BLaER1 (cell line): ENCODE measurements around the gene FBXO3.
"Not testable (repeated sequence)": the region's sequence is repeated elsewhere in the genome, so short reads cannot be mapped to it uniquely, and the experiment has no call there.

Experiments
- H3K27ac ChIP-seq: shearing (Covaris generic); formaldehyde crosslinking; 2 replicates; pipeline ENCODE4 v1.8.1; 2022
- H3K27me3 ChIP-seq: shearing (Covaris generic); formaldehyde crosslinking; 2 replicates; pipeline ENCODE4 v1.8.1; 2022
- H3K36me3 ChIP-seq: shearing (Covaris generic); formaldehyde crosslinking; 2 replicates; pipeline ENCODE4 v1.8.1; 2022
- H3K4me1 ChIP-seq: shearing (Covaris generic); formaldehyde crosslinking; 2 replicates; pipeline ENCODE4 v1.8.1; 2022
- H3K4me2 ChIP-seq: shearing (Covaris generic); formaldehyde crosslinking; 2 replicates; pipeline ENCODE4 v1.8.1; 2022
- H3K4me3 ChIP-seq: shearing (Covaris generic); formaldehyde crosslinking; 2 replicates; pipeline ENCODE4 v1.8.1; 2022
- H3K9ac ChIP-seq: shearing (Covaris generic); formaldehyde crosslinking; 2 replicates; pipeline ENCODE4 v1.8.1; 2022
- H3K9me3 ChIP-seq: shearing (Covaris generic); formaldehyde crosslinking; 2 replicates; pipeline ENCODE4 v1.8.1; 2022
- H4K20me1 ChIP-seq: shearing (Covaris generic); formaldehyde crosslinking; 2 replicates; pipeline ENCODE4 v1.8.1; 2022
- Cebpa-rat ChIP-seq: shearing (Covaris generic); IDR thresholded peaks from 2 replicates; pipeline ENCODE4 v1.8.1; 2022

Gene FBXO3

GRCh38 chr11:33773987-33774735, at the start of gene FBXO3:
TSS of gene FBXO3 (minus strand) at chr11:33774520. CDS start at chr11:33774497, 23 bp downstream.
- H3K9ac ChIP-seq, result peak within 1 kb of the TSS; percentile 83
- H4K20me1 ChIP-seq, result peaks cover 46% of the 10 kb centered on the region
- peaks cover 14% of the 10 kb centered on the region for H3K36me3 ChIP-seq
- peaks cover 15% of the 10 kb centered on the region for H3K27me3 ChIP-seq
- peaks cover 34% of the 10 kb centered on the region for H3K4me1 ChIP-seq
- peak within 1 kb of the TSS; percentile 98 for H3K4me2 ChIP-seq
- TF ChIP-seq Cebpa-rat, result no peak
- H3K4me3 ChIP-seq, result peak within 1 kb of the TSS; percentile 91
- peak within 1 kb of the TSS; percentile 68 for H3K27ac ChIP-seq
- H3K9me3 ChIP-seq, result no peaks in the 10 kb centered on the region

GRCh38 chr11:33822981-33823380, 48.7 kb upstream of the FBXO3 start:
- not testable (repeated sequence) for H3K27ac ChIP-seq, H4K20me1 ChIP-seq, H3K4me3 ChIP-seq, H3K36me3 ChIP-seq, H3K4me2 ChIP-seq, H3K9me3 ChIP-seq, H3K27me3 ChIP-seq, H3K4me1 ChIP-seq, H3K9ac ChIP-seq

- H3K27me3 ChIP-seq, result no peaks in the 10 kb centered on the region
- no peak for TF ChIP-seq Cebpa-rat
- H3K4me3 ChIP-seq, result no peak overlapping the region
- no peak overlapping the region for H3K27ac ChIP-seq
- no peaks in the 10 kb centered on the region for H4K20me1 ChIP-seq
- H3K4me2 ChIP-seq, result no peak overlapping the region
- H3K4me1 ChIP-seq, result no peaks in the 10 kb centered on the region
- H3K36me3 ChIP-seq, result no peaks in the 10 kb centered on the region
- H3K9me3 ChIP-seq, result no peaks in the 10 kb centered on the region
- no peak overlapping the region for H3K9ac ChIP-seq
Measured at GRCh38 chr11:33819278-33820035, 45.1 kb upstream of the FBXO3 start.

- Histone ChIP-seq H3K9ac (no peak overlapping the region), H3K27me3 (no peaks in the 10 kb centered on the region), H3K27ac (no peak overlapping the region), H3K9me3 (no peaks in the 10 kb centered on the region), H3K4me3 (no peak overlapping the region), H4K20me1 (no peaks in the 10 kb centered on the region), H3K4me1 (no peaks in the 10 kb centered on the region), H3K4me2 (no peak overlapping the region), H3K36me3 (no peaks in the 10 kb centered on the region)
- TF ChIP-seq Cebpa-rat, result no peak
Measured at GRCh38 chr11:33808228-33808828, 34.0 kb upstream of the FBXO3 start.

- Histone ChIP-seq H3K9ac (no peak overlapping the region), H3K9me3 (no peaks in the 10 kb centered on the region), H4K20me1 (no peaks in the 10 kb centered on the region), H3K36me3 (no peaks in the 10 kb centered on the region), H3K4me1 (peaks cover 16% of the 10 kb centered on the region), H3K27me3 (peaks cover 20% of the 10 kb centered on the region), H3K4me2 (no peak overlapping the region), H3K27ac (no peak overlapping the region), H3K4me3 (no peak overlapping the region)
- TF ChIP-seq Cebpa-rat, result no peak
Measured at GRCh38 chr11:33804471-33804870, 30.2 kb upstream of the FBXO3 start.

- Histone ChIP-seq H3K9me3 (peaks cover 2% of the 10 kb centered on the region; the same call in 1 of the 2 replicates), H3K4me2 (0 out of 2 replicates have a peak overlapping the region, but pooled peaks have one; percentile 5), H4K20me1 (no peaks in the 10 kb centered on the region), H3K27ac (no peak overlapping the region), H3K4me3 (no peak overlapping the region), H3K27me3 (peaks cover 20% of the 10 kb centered on the region), H3K9ac (no peak overlapping the region), H3K36me3 (no peaks in the 10 kb centered on the region), H3K4me1 (peaks cover 27% of the 10 kb centered on the region)
- no peak for TF ChIP-seq Cebpa-rat
Measured at GRCh38 chr11:33802194-33802950, 28.1 kb upstream of the FBXO3 start.

GRCh38 chr11:33801821-33802193, 27.5 kb upstream of the FBXO3 start:
- Histone ChIP-seq H3K9me3 (peaks cover 7% of the 10 kb centered on the region; the same call in 1 of the 2 replicates), H3K4me1 (peaks cover 27% of the 10 kb centered on the region), H3K9ac (no peak overlapping the region), H3K27me3 (peaks cover 20% of the 10 kb centered on the region), H3K4me2 (no peak overlapping the region), H3K4me3 (no peak overlapping the region), H3K36me3 (no peaks in the 10 kb centered on the region), H4K20me1 (no peaks in the 10 kb centered on the region), H3K27ac (no peak overlapping the region)
- no peak for TF ChIP-seq Cebpa-rat

- no peak for TF ChIP-seq Cebpa-rat
- Histone ChIP-seq H3K27ac (no peak overlapping the region), H3K4me1 (peaks cover 27% of the 10 kb centered on the region), H3K4me2 (peak overlapping the region; percentile 43; the same call in 1 of the 2 replicates), H3K9me3 (peaks cover 14% of the 10 kb centered on the region; the same call in 1 of the 2 replicates), H3K4me3 (no peak overlapping the region), H3K9ac (no peak overlapping the region), H3K36me3 (no peaks in the 10 kb centered on the region), H4K20me1 (no peaks in the 10 kb centered on the region), H3K27me3 (peaks cover 17% of the 10 kb centered on the region)
Measured at GRCh38 chr11:33797879-33798278, 23.6 kb upstream of the FBXO3 start.

- H4K20me1 ChIP-seq, result no peaks in the 10 kb centered on the region
- H3K36me3 ChIP-seq, result no peaks in the 10 kb centered on the region
- peak overlapping the region; percentile 53 for H3K4me2 ChIP-seq
- peaks cover 5% of the 10 kb centered on the region; the same call in 1 of the 2 replicates for H3K9me3 ChIP-seq
- no peaks in the 10 kb centered on the region for H3K27me3 ChIP-seq
- TF ChIP-seq Cebpa-rat, result no peak
- no peak overlapping the region for H3K4me3 ChIP-seq
- H3K9ac ChIP-seq, result no peak overlapping the region
- H3K4me1 ChIP-seq, result peaks cover 15% of the 10 kb centered on the region
- no peak overlapping the region for H3K27ac ChIP-seq
Measured at GRCh38 chr11:33790040-33790439, 15.7 kb upstream of the FBXO3 start.

GRCh38 chr11:33788095-33788494, 13.8 kb upstream of the FBXO3 start:
- not testable (repeated sequence) for H3K9ac ChIP-seq, H4K20me1 ChIP-seq, H3K36me3 ChIP-seq, H3K9me3 ChIP-seq, H3K27ac ChIP-seq, H3K4me3 ChIP-seq, H3K4me2 ChIP-seq, H3K27me3 ChIP-seq
- H3K4me1 ChIP-seq, result peaks cover 15% of the 10 kb centered on the region
